HG03520 (cell line): Measurements from ENCODE around the gene TSHR.
A peak's percentile ranks its signal among the peaks of the same experiment; 100 is the strongest.
"Not testable (repeated sequence)": the region's sequence is repeated elsewhere in the genome, so short reads cannot be mapped to it uniquely, and the experiment has no call there.

Source experiments
- ATAC-seq: cut with Tn5 transposase; IDR thresholded peaks from one replicate; pipeline ENCODE4 v1.9.1; 2021; ENCODE audit warnings: mild to moderate bottlenecking, moderate library complexity; ENCODE audit not compliant: unreplicated experiment

TSHR gene

GRCh38 chr14:80955416-80955941 is at the start of gene TSHR:
Gene TSHR, plus strand, starts transcription at chr14:80955621. Its CDS starts 60 bp downstream, at chr14:80955681.
- no peak for ATAC-seq

- no peak for ATAC-seq
Measured at GRCh38 chr14:80906336-80906735, 49.1 kb upstream of the TSHR start.

- no peak for ATAC-seq
Measured at GRCh38 chr14:80906946-80907345, 48.5 kb upstream of the TSHR start.

GRCh38 chr14:80912013-80912412 is 43.4 kb upstream of the TSHR start:
- ATAC-seq = not testable (repeated sequence)

- no peak for ATAC-seq
Measured at GRCh38 chr14:80919622-80920021, 35.8 kb upstream of the TSHR start.

GRCh38 chr14:80923368-80923767 is 32.1 kb upstream of the TSHR start:
- ATAC-seq = no peak

GRCh38 chr14:80924365-80925103 is 30.9 kb upstream of the TSHR start:
- ATAC-seq = no peak

GRCh38 chr14:80926397-80927082 is 28.9 kb upstream of the TSHR start:
- ATAC-seq = no peak

GRCh38 chr14:80927083-80927989 is 28.1 kb upstream of the TSHR start:
- no peak for ATAC-seq

- no peak for ATAC-seq
Measured at GRCh38 chr14:80930095-80930494, 25.3 kb upstream of the TSHR start.

GRCh38 chr14:80930836-80931389 is 24.5 kb upstream of the TSHR start:
- ATAC-seq = peak; percentile 99

- no peak for ATAC-seq
Measured at GRCh38 chr14:80933282-80933681, 22.1 kb upstream of the TSHR start.

- no peak for ATAC-seq
Measured at GRCh38 chr14:80933686-80934085, 21.7 kb upstream of the TSHR start.

GRCh38 chr14:80940146-80940545 is 15.3 kb upstream of the TSHR start:
- peak; percentile 28 for ATAC-seq

- peak; percentile 97 for ATAC-seq
Measured at GRCh38 chr14:80941241-80942185, 13.9 kb upstream of the TSHR start, which contains the start of gene CEP128. Gene CEP128, minus strand, starts transcription at chr14:80941738.

GRCh38 chr14:80942191-80942600 is 13.2 kb upstream of the TSHR start:
- peak; percentile 9 for ATAC-seq

- ATAC-seq = no peak
Measured at GRCh38 chr14:80944861-80945617, 10.4 kb upstream of the TSHR start.

- no peak for ATAC-seq
Measured at GRCh38 chr14:80946187-80946586, 9.2 kb upstream of the TSHR start.

GRCh38 chr14:80946797-80947196 is 8.6 kb upstream of the TSHR start:
- ATAC-seq = no peak
